T47D (cell line): ENCODE results near the gene ACKR2.
A peak's percentile ranks its signal among the peaks of the same experiment; 100 is the strongest.

ENCODE experiments used
- DNase-seq, 2 experiments: peaks; one replicate each; pipeline versions ENCODE4 v3.0.0 to v3.0.0-alpha.2; 2011 to 2012; ENCODE audit warnings: low read depth in 1 of 2, low spot score in 1 of 2
- JUND ChIP-seq: IDR thresholded peaks from 2 replicates; pipeline ENCODE4 v1.6.1; 2012; ENCODE audit warnings: low read depth
- in situ Hi-C: cut with HindIII; loops from 2 replicates; pipeline ENCODE4 v1.10.0; 2016; ENCODE audit warnings: low sequenced_read_pairs, low pct_unique_long_range_greater_than_20kb

The ACKR2 gene

GRCh38 chr3:42780892-42781700 lies 28.1 kb upstream of the ACKR2 start:
- in situ Hi-C loops = no loop called here
- no peak for TF ChIP-seq JUND
- DNase-seq = peak; percentile 72 to 78

GRCh38 chr3:42786212-42786611 lies 23.0 kb upstream of the ACKR2 start:
- no peak for DNase-seq
- no peak for TF ChIP-seq JUND
- in situ Hi-C loops = no loop called here

- no peak for TF ChIP-seq JUND
- in situ Hi-C loops = no loop called here
- DNase-seq = no peak
These were observed 22.6 kb upstream of the ACKR2 start for GRCh38 chr3:42786631-42787030.

- in situ Hi-C loops = no loop called here
- TF ChIP-seq JUND = no peak
- DNase-seq = no peak
These were observed 18.5 kb upstream of the ACKR2 start for GRCh38 chr3:42790714-42791229.

- in situ Hi-C loops = no loop called here
- no peak for TF ChIP-seq JUND
- DNase-seq = no peak
These were observed 13.5 kb upstream of the ACKR2 start for GRCh38 chr3:42795621-42796181.

GRCh38 chr3:42796332-42796885 lies 12.8 kb upstream of the ACKR2 start:
- in situ Hi-C loops = no loop called here
- TF ChIP-seq JUND = no peak
- no peak for DNase-seq

GRCh38 chr3:42799376-42799775 lies 9.9 kb upstream of the ACKR2 start:
- no peak for TF ChIP-seq JUND
- in situ Hi-C loops = no loop called here
- DNase-seq = no peak

GRCh38 chr3:42800251-42800650 lies 9.0 kb upstream of the ACKR2 start:
- no peak for DNase-seq
- TF ChIP-seq JUND = no peak
- in situ Hi-C loops = no loop called here

- TF ChIP-seq JUND = no peak
- DNase-seq = no peak
- in situ Hi-C loops = no loop called here
These were observed 8.1 kb upstream of the ACKR2 start for GRCh38 chr3:42801048-42801620.

GRCh38 chr3:42801784-42802183 lies 7.5 kb upstream of the ACKR2 start:
- DNase-seq = no peak
- TF ChIP-seq JUND = no peak
- in situ Hi-C loops = no loop called here

GRCh38 chr3:42802876-42803413 lies 6.3 kb upstream of the ACKR2 start:
- in situ Hi-C loops = no loop called here
- TF ChIP-seq JUND = no peak
- no peak for DNase-seq

- TF ChIP-seq JUND = no peak
- in situ Hi-C loops = no loop called here
- peak; percentile 44 to 57 for DNase-seq
These were observed 5.7 kb upstream of the ACKR2 start for GRCh38 chr3:42803414-42804105.
